ENCODE data around the gene ZBTB25.
A peak's percentile ranks its signal among the peaks of the same experiment; 100 is the strongest.

ZBTB25 gene

DNA sequence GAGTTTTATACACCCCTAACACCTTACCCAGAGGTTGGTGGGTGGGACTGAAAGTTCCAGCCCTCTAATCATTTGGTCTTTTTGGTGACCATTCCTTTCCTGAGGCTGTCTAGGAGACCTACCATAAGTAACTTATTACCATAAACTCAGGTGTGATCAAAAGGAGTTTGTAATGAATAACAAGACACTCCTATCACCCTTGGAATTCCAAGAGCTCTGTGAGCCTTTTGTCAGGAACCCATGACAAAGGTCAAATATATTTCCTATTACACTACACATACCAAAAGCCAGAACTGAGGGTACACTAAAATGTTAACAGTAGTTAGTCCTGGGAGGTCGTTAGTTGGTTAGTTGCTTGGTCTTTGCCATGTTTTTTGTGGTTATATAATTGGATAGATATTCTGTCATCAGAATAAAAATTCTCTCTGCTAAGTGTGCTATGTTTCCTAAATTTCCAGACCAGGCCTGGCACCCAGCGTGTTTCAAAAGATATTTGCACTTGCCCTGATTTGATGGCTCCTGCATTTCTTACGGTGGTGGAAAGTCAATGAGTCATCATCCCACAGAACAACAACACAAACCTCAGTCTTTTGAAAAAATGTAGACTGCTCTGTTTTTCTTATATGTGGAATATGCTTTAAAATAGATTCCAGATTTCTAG is 65.3 kb downstream of the ZBTB25 start:
- DNase-seq, result peak in 2 of 5 experiments; percentile 7 to 33

DNA sequence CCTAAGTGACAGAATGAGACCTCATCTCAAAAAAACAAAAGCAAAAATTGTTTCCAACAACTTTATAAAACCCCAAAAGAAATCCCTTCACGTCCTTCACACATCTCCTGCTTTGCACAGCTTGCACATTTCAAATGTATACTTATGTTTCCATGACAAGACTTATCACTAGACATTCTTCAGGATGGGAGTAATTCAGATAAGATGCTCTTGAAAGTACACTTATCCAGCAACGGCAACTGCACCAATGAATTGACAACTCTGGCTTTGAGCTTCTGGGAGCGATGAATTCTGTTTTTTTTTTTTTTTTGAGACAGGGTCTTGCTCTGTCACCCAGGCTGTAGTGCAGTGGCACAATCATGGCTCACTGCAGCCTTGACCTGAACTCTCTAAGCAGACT is 69.1 kb downstream of the ZBTB25 start:
- no peak for DNase-seq

DNA sequence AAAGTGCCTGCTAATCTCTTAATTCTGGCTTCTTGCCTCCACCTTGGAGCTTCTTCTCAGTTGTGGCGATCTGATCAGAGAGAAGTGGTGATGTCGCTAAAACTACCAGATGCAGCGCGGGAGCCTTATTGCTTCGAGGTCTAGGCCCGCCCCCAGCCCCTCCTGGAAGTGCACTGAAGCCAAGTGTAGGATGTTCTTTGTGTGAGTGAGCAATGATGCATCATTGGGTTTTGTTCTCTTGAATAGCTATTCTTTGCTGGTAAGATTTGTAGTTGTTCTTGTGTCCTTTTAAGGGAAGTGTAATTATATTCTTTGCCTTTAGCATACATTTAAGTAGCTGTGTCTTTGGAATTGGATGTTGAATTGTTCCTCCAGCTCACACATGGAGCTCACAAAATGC is 79.7 kb downstream of the ZBTB25 start:
- peak in 1 of 5 experiments; percentile 29 for DNase-seq

DNA sequence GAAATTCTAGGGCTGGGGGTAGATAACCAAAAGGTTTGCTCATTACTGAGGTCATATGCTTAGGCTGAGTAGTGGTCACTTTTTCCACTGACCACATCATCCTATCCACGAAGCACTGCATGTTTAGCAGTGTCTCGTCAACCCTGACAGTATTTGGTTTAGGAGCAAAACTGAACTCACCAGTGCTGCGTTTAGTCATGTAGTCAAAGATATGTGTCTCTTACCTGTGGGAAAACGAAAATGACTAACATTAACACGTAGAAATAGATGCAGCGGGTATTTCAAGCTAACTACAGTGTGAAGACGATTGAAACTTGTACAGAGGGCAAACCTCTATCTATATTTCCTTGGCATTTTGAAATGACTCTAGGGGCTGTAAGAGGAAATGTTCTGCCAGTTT is 80.9 kb downstream of the ZBTB25 start:
- peak in 1 of 5 experiments; percentile 81 for DNase-seq

DNA sequence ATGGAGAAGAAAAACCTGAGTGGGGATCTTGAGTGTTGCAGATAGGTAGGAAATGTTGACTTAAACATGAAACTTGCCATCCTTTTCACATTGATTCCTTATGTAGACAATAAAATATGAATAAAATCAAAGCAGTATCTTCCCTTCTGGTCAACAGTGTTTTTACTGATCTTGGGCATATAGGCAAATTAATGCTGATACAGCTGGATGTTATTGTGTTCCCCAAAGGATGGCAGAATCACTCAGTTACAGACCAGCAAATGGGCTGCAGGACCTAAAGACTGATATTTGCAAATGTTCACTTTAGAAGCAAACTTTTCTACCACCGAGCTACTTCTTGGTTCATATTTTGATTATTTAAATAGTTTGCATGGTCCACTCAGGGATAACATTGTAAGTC is 81.6 kb downstream of the ZBTB25 start:
- DNase-seq, result no peak

DNA sequence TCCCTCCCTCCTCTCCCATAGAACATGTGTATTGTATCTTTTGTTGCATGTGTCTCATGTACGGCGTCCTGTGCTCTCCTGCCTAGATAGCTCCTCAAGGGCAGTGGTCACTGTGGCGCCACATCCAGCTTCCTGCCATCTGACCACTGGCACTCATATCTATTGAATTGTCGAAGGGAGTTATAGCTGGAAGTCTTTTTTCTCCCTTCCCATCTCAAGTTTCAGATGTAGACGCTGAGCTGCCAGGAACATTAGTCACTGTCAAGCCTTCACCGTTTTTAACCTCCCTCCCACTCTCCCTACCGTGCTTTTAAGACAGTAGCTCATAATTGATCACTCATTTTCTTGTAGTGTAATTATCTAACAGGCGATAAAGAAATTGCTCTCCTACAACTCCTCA is 82.5 kb downstream of the ZBTB25 start:
- DNase-seq, result no peak

DNA sequence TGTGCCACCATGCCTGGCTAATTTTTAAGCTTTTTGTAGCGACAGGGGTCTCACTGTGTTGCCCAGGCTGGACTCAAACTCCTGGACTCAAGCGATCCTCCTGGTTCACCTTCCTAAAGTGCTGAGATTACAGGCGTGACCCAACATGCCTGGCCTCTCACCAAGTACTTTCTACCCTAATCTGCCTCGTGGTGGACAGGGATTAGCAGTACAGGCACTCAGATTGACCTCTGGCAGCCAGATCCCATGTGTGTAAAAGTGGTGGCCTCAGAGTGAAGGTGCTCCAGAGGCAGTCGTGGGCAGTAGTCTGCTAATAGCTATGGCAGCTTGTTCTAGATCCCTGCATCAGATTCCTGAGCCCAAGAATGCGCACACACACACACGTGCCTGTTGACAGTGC is 84.6 kb downstream of the ZBTB25 start:
- DNase-seq, result no peak

DNA sequence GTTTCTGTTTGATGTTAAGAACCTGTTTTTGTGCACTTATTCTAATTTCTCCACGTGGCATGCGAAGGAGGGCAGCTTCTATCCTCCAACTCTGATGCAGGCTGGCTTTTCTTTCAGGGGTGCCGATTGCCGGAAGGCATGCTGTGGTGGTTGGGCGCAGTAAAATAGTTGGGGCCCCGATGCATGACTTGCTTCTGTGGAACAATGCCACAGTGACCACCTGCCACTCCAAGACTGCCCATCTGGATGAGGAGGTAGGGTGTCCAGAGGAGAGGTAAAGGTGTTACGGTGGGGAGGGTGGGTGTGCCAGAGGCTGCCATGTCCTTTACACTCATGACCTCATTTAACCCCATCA is 85.9 kb downstream of the ZBTB25 start:
- no peak for DNase-seq

DNA sequence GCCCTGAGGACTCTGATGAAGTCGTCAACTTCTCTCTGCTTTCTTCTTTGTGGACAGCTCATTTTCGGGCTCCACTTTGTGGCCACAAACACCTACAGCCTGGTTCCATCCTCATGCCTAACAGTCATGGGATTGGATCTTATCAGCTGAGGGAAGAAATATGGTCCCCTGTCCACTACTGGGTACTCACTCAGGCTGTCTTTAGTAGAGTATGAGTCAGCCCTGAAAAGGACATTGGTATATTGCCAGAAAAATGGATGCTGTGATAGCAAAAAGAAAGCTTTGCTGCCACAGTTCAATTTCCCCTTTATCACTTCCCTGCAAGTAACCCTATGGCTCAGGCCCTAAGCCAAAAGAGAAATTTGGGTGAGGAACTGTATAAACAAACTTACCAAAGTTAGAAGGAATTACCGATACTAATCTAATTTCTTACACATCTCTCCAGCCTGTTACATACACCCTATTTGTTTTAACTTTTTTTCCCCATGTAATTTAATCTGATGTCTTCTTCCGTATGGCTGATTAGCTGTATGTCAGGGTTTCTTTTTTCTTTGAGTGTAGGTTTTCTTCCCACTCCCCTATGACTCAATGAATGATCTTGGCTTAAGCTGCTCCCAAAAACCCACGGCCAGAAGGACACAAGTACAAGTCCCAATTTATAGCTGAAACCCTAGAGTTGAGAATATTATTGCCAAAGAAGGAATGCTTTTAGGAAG is 86.4 kb downstream of the ZBTB25 start:
- no peak for DNase-seq

DNA sequence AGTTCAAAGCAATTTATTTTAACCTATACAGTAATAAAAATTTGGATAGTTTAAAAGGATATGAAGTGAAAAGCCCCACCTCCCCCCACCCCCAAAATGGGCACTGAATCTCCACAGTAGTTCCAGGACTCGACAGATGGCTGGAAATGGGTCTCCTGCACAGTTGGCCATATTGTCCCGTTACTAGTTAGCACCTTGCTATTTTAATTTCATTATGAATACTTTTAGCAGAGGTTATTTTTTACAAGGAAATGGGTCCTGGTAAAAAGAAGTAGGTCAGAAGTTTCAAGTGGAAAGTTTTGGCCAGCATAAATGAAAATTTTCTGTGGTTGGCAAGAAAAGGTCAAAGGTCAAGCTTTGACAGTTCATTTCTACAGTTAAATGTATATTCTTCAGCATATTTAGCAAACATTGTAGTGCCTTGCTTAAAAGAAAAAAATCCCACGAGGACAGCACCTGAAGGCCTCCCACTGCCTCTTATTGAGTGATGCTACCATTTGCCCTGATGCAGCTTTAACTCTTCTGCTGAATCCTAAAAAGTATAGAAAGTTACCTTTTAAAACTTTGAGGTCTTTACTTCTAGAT is 87.2 kb downstream of the ZBTB25 start:
- no peak for DNase-seq

DNA sequence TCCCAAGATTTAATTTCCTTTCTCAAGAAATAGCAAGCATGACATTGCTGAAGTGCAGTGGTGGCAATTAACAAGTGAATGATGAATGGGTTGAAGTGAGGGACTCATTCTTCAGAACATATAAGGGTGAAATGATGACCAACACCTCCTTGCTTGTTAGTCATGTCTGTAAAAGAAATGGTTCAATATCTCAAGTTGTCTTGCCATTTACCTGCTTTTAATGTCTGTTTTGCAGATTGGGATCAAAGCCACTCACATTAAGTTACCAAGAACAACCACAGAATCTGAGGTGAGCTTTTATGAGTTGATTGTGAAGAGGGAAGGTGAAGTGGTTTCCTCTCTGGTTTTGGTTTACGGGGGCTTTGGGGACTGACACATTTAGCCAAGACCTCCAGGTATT is 91.4 kb downstream of the ZBTB25 start:
- DNase-seq, result peak in 1 of 5 experiments; percentile 79

DNA sequence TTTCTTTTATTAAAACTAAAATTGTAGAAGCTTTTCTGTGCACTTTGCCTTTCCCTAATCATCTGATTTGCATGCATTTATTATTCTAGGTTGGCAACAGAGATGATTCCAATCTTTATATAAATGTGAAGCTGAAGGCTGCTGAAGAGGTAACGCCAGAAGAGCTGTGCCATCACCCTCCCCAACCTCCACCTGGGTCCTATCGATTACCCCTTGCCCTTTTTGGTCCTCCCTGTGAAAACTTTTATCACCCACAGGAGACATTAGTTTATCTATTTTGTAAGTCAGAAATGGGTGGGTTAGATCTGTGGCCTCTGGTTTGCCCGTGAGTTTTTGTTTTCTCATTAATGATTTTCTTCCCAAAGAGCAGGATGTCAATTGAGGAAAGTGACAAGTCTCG is 92.6 kb downstream of the ZBTB25 start:
- DNase-seq, result no peak

DNA sequence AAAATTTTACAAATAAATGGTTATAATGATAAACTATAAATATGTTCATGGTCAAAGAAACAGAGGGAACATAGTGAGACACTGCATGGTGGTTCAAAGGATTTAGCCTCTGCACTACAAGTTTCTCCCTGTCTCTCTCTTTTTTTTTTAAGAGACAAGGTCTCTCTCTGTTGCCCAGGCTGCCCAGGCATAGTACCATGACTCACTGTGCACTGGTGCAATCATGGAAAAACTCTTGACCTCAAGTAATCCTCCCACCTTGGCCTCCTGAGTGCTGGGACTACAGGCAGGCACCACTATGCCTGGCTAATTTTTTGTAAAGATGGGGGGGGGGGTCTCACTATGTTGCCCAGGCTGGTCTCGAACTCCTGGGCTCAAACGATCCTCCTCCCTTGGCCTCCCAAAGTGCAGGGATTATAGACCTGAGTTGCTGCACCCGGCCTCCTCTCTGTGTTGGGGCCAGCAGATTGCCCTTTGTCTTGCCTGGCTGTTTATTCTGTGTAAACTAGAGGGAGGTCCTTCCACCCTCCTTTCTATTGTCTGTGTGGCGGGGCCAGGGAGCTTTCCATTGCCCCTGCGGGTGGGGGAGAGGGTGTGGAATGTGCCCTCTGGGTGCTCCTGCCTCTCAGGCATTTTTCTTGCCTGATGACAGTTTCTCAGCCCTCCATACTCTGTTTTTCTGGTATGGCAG is 93.4 kb downstream of the ZBTB25 start:
- no peak for DNase-seq

DNA sequence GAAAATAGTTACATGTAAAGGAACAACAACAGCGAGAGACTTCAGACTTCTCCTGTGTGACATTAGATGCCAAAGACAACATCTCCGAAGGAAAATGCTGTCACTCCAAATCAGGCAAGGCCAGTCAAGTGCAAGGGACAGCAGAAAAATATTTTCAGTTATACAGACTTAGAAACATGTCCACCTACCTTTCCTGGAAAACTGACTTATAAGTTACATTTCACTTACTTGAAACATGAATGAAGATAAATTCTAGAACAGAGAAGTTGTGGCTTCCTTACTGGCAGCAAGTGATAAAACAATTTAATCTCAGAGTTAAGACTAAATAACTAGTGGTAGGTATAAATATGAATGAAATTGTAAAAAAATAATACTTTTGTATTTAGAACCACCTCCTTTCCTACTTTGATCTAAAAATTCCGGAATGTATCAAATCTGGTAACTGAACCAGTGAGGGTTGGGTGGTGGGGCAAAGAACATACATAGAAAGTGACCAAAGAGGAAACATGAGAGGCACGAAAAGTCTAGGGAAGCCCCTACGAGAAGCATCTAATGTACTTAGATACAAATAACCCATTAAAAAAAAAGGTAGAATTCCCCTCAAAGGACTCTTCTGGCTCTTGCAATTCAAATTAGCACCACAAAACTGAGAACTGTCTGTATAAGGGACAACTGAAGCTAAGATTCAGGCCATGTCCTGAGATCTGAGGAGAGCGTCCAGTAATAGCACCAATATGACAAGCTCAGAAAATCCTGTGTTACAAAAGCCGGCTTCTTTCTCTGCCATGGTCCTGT is 94.3 kb downstream of the ZBTB25 start:
- no peak for DNase-seq

DNA sequence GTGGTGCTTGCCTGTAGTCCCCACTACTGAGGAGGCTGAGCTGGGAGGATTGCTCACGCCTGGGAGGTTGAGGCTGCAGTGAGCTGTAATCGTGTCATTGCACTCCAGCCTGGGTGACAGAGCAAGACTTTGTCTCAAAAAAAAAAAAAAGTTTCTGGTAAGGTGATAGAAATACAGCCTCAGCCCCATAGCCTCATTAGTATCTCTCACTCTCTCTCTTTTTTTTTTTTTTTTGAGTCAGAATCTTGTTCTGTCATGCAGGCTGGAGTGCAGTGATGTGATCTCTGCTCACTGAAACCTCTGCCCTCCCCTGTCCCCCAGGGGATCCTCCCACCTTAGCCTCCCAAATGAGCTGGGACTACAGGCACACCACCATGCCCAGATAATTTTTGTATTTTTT is 96.3 kb downstream of the ZBTB25 start:
- peak in 1 of 5 experiments; percentile 36 for DNase-seq

DNA sequence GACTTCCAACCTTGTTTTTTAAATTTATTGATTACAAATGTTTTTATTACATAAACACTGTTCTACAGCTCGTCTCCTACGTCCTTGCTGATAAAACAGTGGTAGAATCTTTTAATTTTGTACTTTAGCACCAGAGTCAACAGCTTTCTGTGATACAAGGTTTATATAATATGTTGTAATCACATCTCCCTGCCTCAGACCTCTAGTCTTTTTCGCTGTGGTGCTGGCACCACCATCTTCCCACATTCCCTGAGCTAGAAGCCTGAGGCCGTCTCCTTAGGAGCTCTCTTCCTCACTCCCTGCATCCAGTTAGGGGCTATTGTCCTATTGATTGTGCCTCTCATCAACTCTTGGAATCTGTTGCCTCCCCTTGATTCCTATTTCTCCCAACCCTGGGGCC is 98.3 kb downstream of the ZBTB25 start:
- DNase-seq, result no peak

DNA sequence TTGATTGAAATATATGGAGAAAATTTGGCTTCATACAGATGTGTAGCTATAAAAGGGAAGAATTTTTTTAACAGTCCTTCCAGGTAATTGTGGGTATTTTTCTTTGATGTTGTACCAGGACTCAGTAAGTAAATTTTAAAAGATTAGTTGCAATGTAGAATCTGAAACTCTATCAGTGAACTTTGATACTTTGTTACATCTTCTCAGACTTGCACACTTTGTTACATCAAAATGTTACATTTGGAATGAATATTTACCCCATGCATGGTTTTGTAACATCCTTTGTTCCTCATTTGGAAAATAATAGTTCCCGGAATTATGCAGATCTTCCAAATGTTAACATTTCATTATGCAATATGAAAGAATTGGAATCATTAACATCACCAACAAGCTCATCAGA is 101.7 kb downstream of the ZBTB25 start:
- DNase-seq, result no peak

DNA sequence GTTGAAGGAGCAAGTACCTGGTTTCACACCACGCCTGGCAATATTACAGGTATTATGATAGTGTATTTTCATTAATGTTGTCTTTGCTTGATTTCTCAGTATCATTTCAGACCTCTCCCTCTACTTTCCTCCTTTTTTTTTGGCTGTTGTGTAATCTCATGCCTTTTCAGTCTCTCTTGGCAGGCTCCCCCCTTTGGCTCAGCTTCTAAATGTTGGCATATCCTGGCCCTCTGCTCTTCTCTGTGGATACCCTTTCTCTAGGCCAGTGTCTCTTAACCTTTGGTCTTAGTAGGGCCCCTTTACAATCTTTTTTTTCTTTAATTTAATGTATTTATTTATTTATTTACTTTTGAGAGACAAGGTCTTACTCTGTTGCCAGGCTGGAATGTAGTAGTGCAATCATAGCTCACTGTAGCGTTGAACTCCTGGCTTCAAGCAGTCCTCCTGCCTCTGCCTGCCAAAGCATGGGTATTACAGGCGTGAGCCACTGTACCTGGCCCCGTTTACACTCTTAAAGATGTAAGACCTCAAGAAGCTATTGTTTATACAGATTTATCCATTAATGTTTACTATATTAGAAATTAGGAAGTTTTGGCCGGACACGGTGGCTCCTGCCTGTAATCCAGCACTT is 102.7 kb downstream of the ZBTB25 start:
- no peak for DNase-seq
